HCT116 (cell line): ENCODE data around the gene FIZ1. TPM values are rescaled to one million over a fixed set of nuclear protein-coding genes. Genes with fewer than 3 reads are reported as not detected.

Experiments used
- CEBPB ChIP-seq: IDR thresholded peaks from 2 replicates; pipeline ENCODE4 v1.6.1; 2012; ENCODE audit warnings: low read depth
- ELF1 ChIP-seq: IDR thresholded peaks from 2 replicates; pipeline ENCODE4 v1.6.1; 2012; ENCODE audit warnings: low read depth, borderline replicate concordance
- EZH2phosphoT487 ChIP-seq: fragments of 200-600 bp; IDR thresholded peaks from 2 replicates; pipeline ENCODE4 v1.6.1; 2018; ENCODE audit warnings: antibody characterized with exemption, borderline replicate concordance
- POLR2A ChIP-seq: IDR thresholded peaks from 2 replicates; pipeline ENCODE4 v1.7.0; 2011; ENCODE audit warnings: borderline replicate concordance; ENCODE audit not compliant: insufficient read depth, insufficient read length; ENCODE audit errors: extremely low read depth
- RAD21 ChIP-seq: IDR thresholded peaks from 2 replicates; pipeline ENCODE4 v1.6.1; 2012; ENCODE audit warnings: low read depth, mild to moderate bottlenecking
- SIN3A ChIP-seq: IDR thresholded peaks from 2 replicates; pipeline ENCODE4 v1.6.1; 2012; ENCODE audit warnings: low read depth
- SP1 ChIP-seq: IDR thresholded peaks from 2 replicates; pipeline ENCODE4 v1.6.1; 2012; ENCODE audit warnings: low read depth
- TCF7L2 ChIP-seq: IDR thresholded peaks from 2 replicates; pipeline ENCODE4 v1.7.0; 2011; ENCODE audit warnings: borderline replicate concordance, inconsistent platforms; ENCODE audit not compliant: insufficient read depth, insufficient read length; ENCODE audit errors: extremely low read depth
- total RNA-seq: library from RNA; stranded (reverse); gene quantifications from one replicate; pipeline ENCODE4 v1.2.1, GENCODE V29; 2021; ENCODE audit not compliant: unreplicated experiment
- TF ChIP-seq, protein P1 (sequence below): IDR thresholded peaks from 2 replicates; pipeline ENCODE4 v1.6.1; 2011; ENCODE audit warnings: mild to moderate bottlenecking, low read length, moderate library complexity; ENCODE audit not compliant: insufficient replicate concordance; ENCODE audit errors: extremely low read depth
- TF ChIP-seq, protein P2 (sequence below): IDR thresholded peaks from 2 replicates; pipeline ENCODE4 v1.6.1; 2012
- TF ChIP-seq, protein P3 (sequence below), 3 experiments: fragments of 200-600 bp in 1 of 3; sonication (generic) in 1 of 3; IDR thresholded peaks in 2 of 3; conservative IDR thresholded peaks in 1 of 3; 2 replicates each; pipeline ENCODE4 v1.5.1; 2012 to 2017; ENCODE audit warnings: low read depth in 2 of 3, low read length in 2 of 3, antibody characterized with exemption in 1 of 3, borderline replicate concordance in 1 of 3, control low read depth in 1 of 3, mild to moderate bottlenecking in 1 of 3, mixed read lengths in 1 of 3, mixed run types in 1 of 3, moderate library complexity in 1 of 3; ENCODE audit not compliant: insufficient read depth in 1 of 3

The FIZ1 gene
- total RNA-seq, 1 experiment from 2014 or later = 15.3 TPM

DNA sequence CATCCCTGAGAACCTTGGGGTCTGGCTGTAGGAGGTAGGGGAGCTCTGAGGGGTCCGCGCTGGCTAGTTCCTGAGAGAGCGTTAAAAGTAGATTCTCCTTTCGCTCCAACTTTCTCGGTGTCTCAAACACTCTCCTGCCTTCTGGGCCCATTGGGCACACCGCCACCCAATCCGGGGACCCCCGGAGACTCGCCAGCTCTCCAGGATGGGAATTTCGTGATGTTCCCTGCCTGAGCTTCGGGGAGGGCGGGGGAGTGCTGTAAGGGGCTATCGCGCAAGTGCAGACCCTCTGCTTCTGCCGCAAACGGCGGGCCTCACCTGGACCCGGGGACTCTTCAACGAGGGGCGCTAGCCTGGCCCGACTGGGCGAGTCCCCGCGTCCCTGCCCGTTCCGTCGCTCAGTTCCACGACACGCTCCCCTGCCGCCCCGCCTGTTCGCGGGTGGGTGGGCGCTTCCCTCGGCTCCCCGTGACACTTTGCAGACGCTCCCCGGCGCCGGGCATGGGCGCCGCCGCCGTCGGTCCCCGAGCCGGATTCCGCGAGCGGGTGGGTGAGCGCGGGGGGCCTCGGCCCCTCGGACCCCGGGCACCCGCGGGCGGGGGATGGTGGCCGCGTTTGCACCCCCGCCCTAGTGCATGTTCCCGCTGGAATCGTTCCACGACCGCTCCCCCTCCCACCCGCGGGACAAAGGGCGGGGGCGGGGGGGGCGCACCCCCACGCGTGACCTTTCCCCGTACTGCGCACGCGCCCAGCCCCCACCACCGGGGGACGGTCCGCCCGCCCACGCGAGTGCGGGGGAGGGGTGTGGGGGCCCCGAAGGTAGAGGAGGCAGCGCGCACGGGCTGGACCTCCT is 48.6 kb upstream of the FIZ1 start, which contains the start of gene CCDC106 (continued):
- TF ChIP-seq, protein P1, sequence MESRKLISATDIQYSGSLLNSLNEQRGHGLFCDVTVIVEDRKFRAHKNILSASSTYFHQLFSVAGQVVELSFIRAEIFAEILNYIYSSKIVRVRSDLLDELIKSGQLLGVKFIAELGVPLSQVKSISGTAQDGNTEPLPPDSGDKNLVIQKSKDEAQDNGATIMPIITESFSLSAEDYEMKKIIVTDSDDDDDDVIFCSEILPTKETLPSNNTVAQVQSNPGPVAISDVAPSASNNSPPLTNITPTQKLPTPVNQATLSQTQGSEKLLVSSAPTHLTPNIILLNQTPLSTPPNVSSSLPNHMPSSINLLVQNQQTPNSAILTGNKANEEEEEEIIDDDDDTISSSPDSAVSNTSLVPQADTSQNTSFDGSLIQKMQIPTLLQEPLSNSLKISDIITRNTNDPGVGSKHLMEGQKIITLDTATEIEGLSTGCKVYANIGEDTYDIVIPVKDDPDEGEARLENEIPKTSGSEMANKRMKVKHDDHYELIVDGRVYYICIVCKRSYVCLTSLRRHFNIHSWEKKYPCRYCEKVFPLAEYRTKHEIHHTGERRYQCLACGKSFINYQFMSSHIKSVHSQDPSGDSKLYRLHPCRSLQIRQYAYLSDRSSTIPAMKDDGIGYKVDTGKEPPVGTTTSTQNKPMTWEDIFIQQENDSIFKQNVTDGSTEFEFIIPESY = no peak
- TF ChIP-seq TCF7L2 (no peak), EZH2phosphoT487 (no peak), CEBPB (no peak), ELF1 (no peak), SIN3A (no peak), RAD21 (no peak), POLR2A (no peak), SP1 (no peak)
- TF ChIP-seq, protein P2, sequence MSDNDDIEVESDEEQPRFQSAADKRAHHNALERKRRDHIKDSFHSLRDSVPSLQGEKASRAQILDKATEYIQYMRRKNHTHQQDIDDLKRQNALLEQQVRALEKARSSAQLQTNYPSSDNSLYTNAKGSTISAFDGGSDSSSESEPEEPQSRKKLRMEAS = no peak
- TF ChIP-seq, protein P3, sequence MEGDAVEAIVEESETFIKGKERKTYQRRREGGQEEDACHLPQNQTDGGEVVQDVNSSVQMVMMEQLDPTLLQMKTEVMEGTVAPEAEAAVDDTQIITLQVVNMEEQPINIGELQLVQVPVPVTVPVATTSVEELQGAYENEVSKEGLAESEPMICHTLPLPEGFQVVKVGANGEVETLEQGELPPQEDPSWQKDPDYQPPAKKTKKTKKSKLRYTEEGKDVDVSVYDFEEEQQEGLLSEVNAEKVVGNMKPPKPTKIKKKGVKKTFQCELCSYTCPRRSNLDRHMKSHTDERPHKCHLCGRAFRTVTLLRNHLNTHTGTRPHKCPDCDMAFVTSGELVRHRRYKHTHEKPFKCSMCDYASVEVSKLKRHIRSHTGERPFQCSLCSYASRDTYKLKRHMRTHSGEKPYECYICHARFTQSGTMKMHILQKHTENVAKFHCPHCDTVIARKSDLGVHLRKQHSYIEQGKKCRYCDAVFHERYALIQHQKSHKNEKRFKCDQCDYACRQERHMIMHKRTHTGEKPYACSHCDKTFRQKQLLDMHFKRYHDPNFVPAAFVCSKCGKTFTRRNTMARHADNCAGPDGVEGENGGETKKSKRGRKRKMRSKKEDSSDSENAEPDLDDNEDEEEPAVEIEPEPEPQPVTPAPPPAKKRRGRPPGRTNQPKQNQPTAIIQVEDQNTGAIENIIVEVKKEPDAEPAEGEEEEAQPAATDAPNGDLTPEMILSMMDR (IDR thresholded peaks at IDR 0.05 in 2 of 3, conservative IDR thresholded peaks at IDR 0.05 in 1 of 3; ENCODE audit: borderline replicate concordance in 1 of 3, insufficient read depth in 1 of 3, low read depth in 2 of 3, low read length in 2 of 3) = no peak
- TF ChIP-seq, all 23 proteins: peak for 0
